Rectal smooth muscle tissue (tissue), 1 donor: ENCODE data around the gene OLIG3.

Source experiments
- H3K27ac ChIP-seq: one replicate; pipeline ENCODE4 v1.7.0; 2013; ENCODE audit warnings: low read depth, low read length, inconsistent platforms
- H3K27me3 ChIP-seq: one replicate; pipeline ENCODE4 v1.7.0; 2013; ENCODE audit warnings: low read length; ENCODE audit not compliant: control insufficient read depth, insufficient read depth
- H3K36me3 ChIP-seq: one replicate; pipeline ENCODE4 v1.7.0; 2013; ENCODE audit warnings: low read length; ENCODE audit not compliant: control insufficient read depth, insufficient read depth
- H3K4me1 ChIP-seq: one replicate; pipeline ENCODE4 v1.7.0; 2013; ENCODE audit warnings: low read length; ENCODE audit not compliant: control insufficient read depth, insufficient read depth
- H3K4me3 ChIP-seq: one replicate; pipeline ENCODE4 v1.7.0; 2013; ENCODE audit warnings: low read length
- H3K9ac ChIP-seq: one replicate; pipeline ENCODE4 v1.7.0; 2013; ENCODE audit warnings: low read length

Gene OLIG3

GRCh38 chr6:137473598-137473997, 20.6 kb downstream of the OLIG3 start:
- H3K4me3 ChIP-seq = no peak overlapping the region
- no peaks in the 10 kb centered on the region for H3K4me1 ChIP-seq
- H3K36me3 ChIP-seq = no peaks in the 10 kb centered on the region
- no peak overlapping the region for H3K27ac ChIP-seq
- H3K27me3 ChIP-seq = no peaks in the 10 kb centered on the region
- no peak overlapping the region for H3K9ac ChIP-seq

- H3K4me1 ChIP-seq = no peaks in the 10 kb centered on the region
- H3K4me3 ChIP-seq = no peak overlapping the region
- no peak overlapping the region for H3K9ac ChIP-seq
- no peak overlapping the region for H3K27ac ChIP-seq
- H3K27me3 ChIP-seq = no peaks in the 10 kb centered on the region
- no peaks in the 10 kb centered on the region for H3K36me3 ChIP-seq
These were observed 21.5 kb downstream of the OLIG3 start for GRCh38 chr6:137472641-137473137.

GRCh38 chr6:137471986-137472385, 22.2 kb downstream of the OLIG3 start:
- Histone ChIP-seq H3K4me1 (no peaks in the 10 kb centered on the region), H3K27ac (no peak overlapping the region), H3K36me3 (no peaks in the 10 kb centered on the region), H3K4me3 (no peak overlapping the region), H3K27me3 (no peaks in the 10 kb centered on the region), H3K9ac (no peak overlapping the region)

GRCh38 chr6:137471497-137471896, 22.7 kb downstream of the OLIG3 start:
- no peaks in the 10 kb centered on the region for H3K27me3 ChIP-seq
- no peak overlapping the region for H3K27ac ChIP-seq
- H3K9ac ChIP-seq = no peak overlapping the region
- H3K4me3 ChIP-seq = no peak overlapping the region
- no peaks in the 10 kb centered on the region for H3K36me3 ChIP-seq
- no peaks in the 10 kb centered on the region for H3K4me1 ChIP-seq

DNA sequence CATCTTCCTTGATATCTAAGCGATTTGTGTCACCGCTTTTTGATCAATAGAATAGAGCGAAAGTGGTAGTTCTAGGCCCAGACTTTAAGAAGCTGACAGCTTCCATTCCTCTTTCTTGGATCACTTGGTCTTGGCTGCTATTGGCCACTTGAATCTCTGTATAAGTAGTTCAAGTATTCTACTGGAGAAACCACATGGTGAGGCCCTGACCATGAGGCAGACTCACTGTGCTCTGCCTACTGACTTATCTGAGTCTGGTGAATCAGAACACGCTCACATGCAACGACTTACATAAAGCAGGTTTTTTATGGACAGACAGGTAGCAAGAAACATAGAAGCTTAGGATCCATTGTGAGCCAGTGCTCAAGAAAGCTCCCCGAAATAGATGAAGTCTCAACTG, 27.0 kb downstream of the OLIG3 start:
- Histone ChIP-seq H3K27me3 (no peaks in the 10 kb centered on the region), H3K27ac (no peak overlapping the region), H3K4me3 (no peak overlapping the region), H3K4me1 (no peaks in the 10 kb centered on the region), H3K9ac (no peak overlapping the region), H3K36me3 (no peaks in the 10 kb centered on the region)

DNA sequence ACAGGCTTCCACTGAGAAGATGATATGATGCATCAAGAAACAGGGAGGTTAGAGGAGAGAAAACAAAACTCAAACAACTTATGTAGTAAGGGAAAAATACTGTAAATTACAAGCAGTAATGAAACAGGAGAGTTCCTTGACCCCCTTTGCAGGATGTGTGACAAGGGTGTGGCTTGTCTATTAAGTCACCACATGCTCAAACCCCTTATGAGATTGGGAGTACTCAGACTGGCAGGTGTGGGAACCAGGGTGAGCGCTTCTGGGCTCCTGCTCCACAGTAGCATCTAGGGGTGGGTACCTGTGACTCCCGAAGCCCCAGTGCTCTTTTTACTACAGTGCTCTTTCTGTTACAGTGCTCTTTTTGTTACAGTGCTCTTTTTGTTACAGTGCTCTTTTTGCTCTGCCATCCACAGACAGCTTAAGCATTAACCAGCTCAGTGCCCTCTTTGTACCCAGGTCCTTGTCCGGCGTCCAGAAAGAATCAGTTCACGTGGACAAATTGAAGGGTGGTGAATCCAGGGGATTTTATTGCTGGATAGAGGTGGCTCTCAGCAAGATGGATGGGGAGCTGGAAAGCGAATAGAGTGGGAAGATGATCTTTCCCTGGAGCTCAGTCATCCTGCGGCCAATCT, 28.7 kb downstream of the OLIG3 start:
- no peak overlapping the region for H3K27ac ChIP-seq
- H3K4me1 ChIP-seq = no peaks in the 10 kb centered on the region
- no peak overlapping the region for H3K9ac ChIP-seq
- no peak overlapping the region for H3K4me3 ChIP-seq
- H3K27me3 ChIP-seq = no peaks in the 10 kb centered on the region
- H3K36me3 ChIP-seq = no peaks in the 10 kb centered on the region

DNA sequence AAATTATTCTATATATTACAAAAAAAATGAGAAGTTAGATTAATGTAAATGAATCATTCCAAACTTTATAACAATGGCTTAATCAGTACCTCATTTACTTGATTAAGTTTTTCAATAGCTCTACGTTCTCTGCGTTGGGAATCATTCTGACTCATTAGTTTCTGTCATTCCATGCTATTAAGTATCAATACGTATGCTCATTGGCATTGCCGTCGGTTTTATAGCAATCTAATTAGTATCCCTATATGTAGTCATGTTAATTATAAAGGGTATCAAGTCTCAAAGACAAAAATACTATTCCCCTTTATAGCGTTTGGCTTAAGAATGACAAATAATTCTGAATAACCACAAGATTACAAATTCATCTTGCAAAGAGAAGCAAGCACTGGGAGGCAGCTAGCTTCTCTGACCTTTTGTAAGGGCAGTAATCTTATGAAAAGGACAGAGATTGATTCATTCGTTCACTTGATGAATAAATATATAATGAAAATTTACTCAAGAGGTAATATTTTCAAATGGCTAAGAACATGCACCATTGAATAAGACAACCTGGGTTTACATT, 41.8 kb downstream of the OLIG3 start:
- no peak overlapping the region for H3K4me3 ChIP-seq
- H3K36me3 ChIP-seq = no peaks in the 10 kb centered on the region
- H3K9ac ChIP-seq = no peak overlapping the region
- H3K4me1 ChIP-seq = no peaks in the 10 kb centered on the region
- no peaks in the 10 kb centered on the region for H3K27me3 ChIP-seq
- H3K27ac ChIP-seq = no peak overlapping the region

DNA sequence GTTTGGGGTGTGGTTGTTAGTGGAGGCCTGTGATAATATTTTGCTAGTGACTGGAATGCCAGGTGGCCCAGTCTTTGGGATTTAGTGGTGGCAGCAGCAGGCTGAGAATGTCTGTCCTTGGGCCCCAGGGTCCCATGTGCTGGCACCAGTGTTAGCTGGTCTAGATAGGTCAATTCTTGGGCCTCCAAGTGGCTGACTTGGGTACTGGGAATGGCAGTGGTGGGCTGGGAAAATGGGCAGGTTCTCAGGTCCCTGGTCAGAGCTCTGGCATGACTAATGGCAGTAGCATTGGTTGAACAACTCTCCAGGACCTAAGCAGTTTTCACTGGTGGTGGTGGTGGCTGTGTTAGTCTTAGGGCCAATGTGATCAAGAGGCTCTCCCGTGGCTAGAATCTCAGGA, 50.3 kb downstream of the OLIG3 start:
- no peaks in the 10 kb centered on the region for H3K36me3 ChIP-seq
- no peak overlapping the region for H3K9ac ChIP-seq
- no peak overlapping the region for H3K4me3 ChIP-seq
- H3K27ac ChIP-seq = no peak overlapping the region
- H3K4me1 ChIP-seq = no peaks in the 10 kb centered on the region
- H3K27me3 ChIP-seq = no peaks in the 10 kb centered on the region
